HFFc6 (cell line): ENCODE results near the gene TJP1. TPM values are rescaled to one million over a fixed set of nuclear protein-coding genes. Genes with fewer than 3 reads are reported as not detected.
A peak's percentile ranks its signal among the peaks of the same experiment; 100 is the strongest.

ENCODE experiments used
- DNase-seq: peaks from one replicate; pipeline ENCODE4 v3.0.0-alpha.2; 2018
- H3K27ac Mint-ChIP-seq: 2 replicates; pipeline ENCODE4 v1.8.0; 2020; ENCODE audit warnings: mild to moderate bottlenecking, mixed read lengths
- H3K27me3 Mint-ChIP-seq: 2 replicates; pipeline ENCODE4 v1.8.0; 2021; ENCODE audit warnings: mild to moderate bottlenecking, moderate library complexity, mixed read lengths; ENCODE audit not compliant: insufficient read depth
- H3K36me3 Mint-ChIP-seq: 2 replicates; pipeline ENCODE4 v1.8.0; 2021; ENCODE audit warnings: low read depth, mixed read lengths
- H3K4me1 Mint-ChIP-seq: 2 replicates; pipeline ENCODE4 v1.8.0; 2020; ENCODE audit warnings: low read depth, mixed read lengths
- H3K4me3 Mint-ChIP-seq: 2 replicates; pipeline ENCODE4 v1.8.0; 2020; ENCODE audit warnings: mild to moderate bottlenecking, moderate library complexity, mixed read lengths
- H3K9me3 Mint-ChIP-seq: 2 replicates; pipeline ENCODE4 v1.8.0; 2020; ENCODE audit warnings: mild to moderate bottlenecking, mixed read lengths
- CTCF ChIP-seq: fragments of 200-600 bp; sonication (generic); IDR thresholded peaks from 2 replicates; pipeline ENCODE4 v1.5.0; 2021; ENCODE audit warnings: antibody characterized with exemption, mild to moderate bottlenecking
- total RNA-seq, 6 experiments: library from RNA; stranded (reverse); fragmentation: NEBNext Ultra II Directional; extraction: Animal tissue kit (Norgen Biotek cat#: 25700); gene quantifications; 2 replicates in 1 of 6; 3 replicates in 5 of 6; pipeline ENCODE4 v1.2.3, GENCODE V29; 2021

The TJP1 gene
- total RNA-seq, 6 experiments from 2014 or later, result 60.1 to 76.3 (median 70.4) TPM

- Mint-ChIP-seq H3K27ac (peak overlapping the region; percentile 75), H3K27me3 (peaks cover 2% of the 10 kb centered on the region; the same call in 1 of the 2 replicates), H3K9me3 (peaks cover 7% of the 10 kb centered on the region; the same call in 1 of the 2 replicates), H3K4me3 (no peak overlapping the region), H3K4me1 (peaks cover 30% of the 10 kb centered on the region), H3K36me3 (peaks cover 9% of the 10 kb centered on the region; the same call in 1 of the 2 replicates)
- DNase-seq, result peak; percentile 63
- TF ChIP-seq CTCF, result no peak
Observed at GRCh38 chr15:29685156-29686078, 136.9 kb downstream of the TJP1 start.

GRCh38 chr15:29682781-29683180, 139.5 kb downstream of the TJP1 start:
- Mint-ChIP-seq H3K9me3 (peaks cover 7% of the 10 kb centered on the region; the same call in 1 of the 2 replicates), H3K36me3 (peaks cover 9% of the 10 kb centered on the region; the same call in 1 of the 2 replicates), H3K4me3 (no peak overlapping the region), H3K27me3 (no peaks in the 10 kb centered on the region), H3K4me1 (peaks cover 35% of the 10 kb centered on the region), H3K27ac (no peak overlapping the region)
- no peak for TF ChIP-seq CTCF
- DNase-seq, result no peak

GRCh38 chr15:29682361-29682760, 139.9 kb downstream of the TJP1 start:
- no peak for DNase-seq
- Mint-ChIP-seq H3K27me3 (no peaks in the 10 kb centered on the region), H3K4me3 (no peak overlapping the region), H3K4me1 (peaks cover 39% of the 10 kb centered on the region), H3K36me3 (peaks cover 13% of the 10 kb centered on the region; the same call in 1 of the 2 replicates), H3K27ac (no peak overlapping the region), H3K9me3 (peaks cover 7% of the 10 kb centered on the region; the same call in 1 of the 2 replicates)
- no peak for TF ChIP-seq CTCF

- Mint-ChIP-seq H3K4me1 (peaks cover 44% of the 10 kb centered on the region), H3K27me3 (no peaks in the 10 kb centered on the region), H3K9me3 (peaks cover 7% of the 10 kb centered on the region; the same call in 1 of the 2 replicates), H3K4me3 (no peak overlapping the region), H3K36me3 (peaks cover 15% of the 10 kb centered on the region; the same call in 1 of the 2 replicates), H3K27ac (no peak overlapping the region)
- no peak for DNase-seq
- no peak for TF ChIP-seq CTCF
Observed at GRCh38 chr15:29681946-29682345, 140.3 kb downstream of the TJP1 start.

GRCh38 chr15:29681166-29681845, 141.0 kb downstream of the TJP1 start:
- DNase-seq, result no peak
- H3K27me3 Mint-ChIP-seq, result no peaks in the 10 kb centered on the region
- no peak overlapping the region for H3K27ac Mint-ChIP-seq
- H3K4me3 Mint-ChIP-seq, result no peak overlapping the region
- peaks cover 1% of the 10 kb centered on the region; the same call in 1 of the 2 replicates for H3K9me3 Mint-ChIP-seq
- TF ChIP-seq CTCF, result no peak
- peaks cover 11% of the 10 kb centered on the region; the same call in 1 of the 2 replicates for H3K36me3 Mint-ChIP-seq
- peaks cover 46% of the 10 kb centered on the region for H3K4me1 Mint-ChIP-seq
